BLaER1 treated with 17β-estradiol and CSF1 and Interleukin-3, amounts not matched to agents 10 nM and 100 nM (cell line): ENCODE results near the gene MMP25.

Source experiments
- H3K27ac ChIP-seq, 11 experiments: shearing (Covaris generic); formaldehyde crosslinking; 2 replicates each; pipeline ENCODE4 v1.8.1; 2022
- H3K27me3 ChIP-seq, 11 experiments: shearing (Covaris generic); formaldehyde crosslinking; 2 replicates each; pipeline ENCODE4 v1.8.1; 2022
- H3K36me3 ChIP-seq, 11 experiments: shearing (Covaris generic); formaldehyde crosslinking; 2 replicates each; pipeline ENCODE4 v1.8.1; 2022
- H3K4me1 ChIP-seq, 10 experiments: shearing (Covaris generic); formaldehyde crosslinking; 2 replicates each; pipeline ENCODE4 v1.8.1; 2022
- H3K4me2 ChIP-seq, 11 experiments: shearing (Covaris generic); formaldehyde crosslinking; 2 replicates each; pipeline ENCODE4 v1.8.1; 2022
- H3K4me3 ChIP-seq, 10 experiments: shearing (Covaris generic); formaldehyde crosslinking; 2 replicates each; pipeline ENCODE4 v1.8.1; 2022
- H3K9ac ChIP-seq, 11 experiments: shearing (Covaris generic); formaldehyde crosslinking; 2 replicates each; pipeline ENCODE4 v1.8.1; 2022
- H3K9me3 ChIP-seq, 11 experiments: shearing (Covaris generic); formaldehyde crosslinking; replicated peaks in 1 of 11; 2 replicates each; pipeline ENCODE4 v1.8.1; 2022
- H4K20me1 ChIP-seq, 11 experiments: shearing (Covaris generic); formaldehyde crosslinking; 2 replicates each; pipeline ENCODE4 v1.8.1; 2022
- Cebpa-rat ChIP-seq, 11 experiments: shearing (Covaris generic); IDR thresholded peaks; 2 replicates each; pipeline ENCODE4 v1.8.1; 2022

MMP25 gene

DNA sequence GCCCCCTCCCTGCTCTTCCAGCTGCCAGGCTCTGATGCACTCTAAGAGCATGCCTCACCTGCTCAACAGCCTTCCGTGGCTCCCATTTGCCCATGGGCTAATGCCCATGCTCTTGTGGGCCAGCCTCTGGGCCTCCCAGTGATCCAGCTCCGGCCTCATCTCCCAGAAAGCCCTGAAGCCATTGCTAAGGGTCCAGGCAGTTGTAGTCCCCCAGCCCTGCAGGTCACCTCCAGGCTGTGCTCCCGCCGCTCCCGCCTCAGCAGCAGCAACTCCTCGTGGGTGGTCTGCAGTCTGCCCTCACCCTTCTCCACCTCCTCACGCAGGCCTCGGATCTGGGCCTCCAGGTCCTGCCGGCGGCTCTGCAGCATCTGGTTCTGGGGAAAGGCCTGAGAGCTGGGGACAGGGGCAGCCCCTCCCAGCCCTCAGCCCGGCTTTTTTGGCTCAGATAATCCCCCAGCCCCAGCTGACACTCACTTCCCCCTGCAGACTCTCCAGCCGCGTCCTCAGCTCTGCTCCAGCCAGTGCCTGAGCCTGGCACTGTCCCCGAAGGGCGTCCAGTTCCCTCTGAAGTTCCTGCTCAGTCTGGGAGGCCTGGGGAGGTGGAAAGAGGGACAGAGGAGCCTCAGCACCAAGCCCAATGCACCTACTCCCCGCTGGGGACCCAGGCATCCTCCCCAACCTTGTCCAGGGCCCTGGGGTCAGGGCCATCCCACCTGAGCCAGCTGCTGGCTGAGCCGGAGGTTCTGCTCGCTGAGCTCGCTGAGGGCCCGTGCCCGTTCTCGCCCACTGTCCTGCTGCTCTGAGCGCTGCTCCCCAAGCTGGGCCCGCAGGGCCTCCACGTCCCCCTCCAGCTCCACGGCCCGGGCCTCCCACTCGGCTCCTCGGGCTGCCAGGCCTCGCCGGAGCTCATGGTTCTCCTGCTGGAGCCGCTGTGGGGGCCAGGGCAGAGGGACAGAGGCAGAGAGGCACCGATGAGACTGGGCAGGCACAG lies 15.8 kb upstream of the MMP25 start:
- H3K27ac ChIP-seq: no peak overlapping the region
- no peaks in the 10 kb centered on the region for H3K9me3 ChIP-seq
- peaks cover 19 to 24% (median 21%) of the 10 kb centered on the region in 11 experiments for H3K36me3 ChIP-seq
- no peak for TF ChIP-seq Cebpa-rat (IDR thresholded peaks at IDR 0.05)
- H3K27me3 ChIP-seq: peaks cover 73 to 78% (median 73%) of the 10 kb centered on the region in 11 experiments
- no peak overlapping the region for H3K9ac ChIP-seq
- peaks cover 0 to 80% (median 59%) of the 10 kb centered on the region in 11 experiments; a peak in 20 of 22 replicates for H4K20me1 ChIP-seq
- peaks cover 22 to 44% (median 35%) of the 10 kb centered on the region in 10 experiments for H3K4me1 ChIP-seq
- H3K4me2 ChIP-seq: peak overlapping the region in 7 of 11 experiments; percentile 57 to 87 (median 79); a peak in 7 of 22 replicates
- peak overlapping the region in 2 of 10 experiments; percentile 29 to 46; a peak in 1 of 20 replicates for H3K4me3 ChIP-seq

DNA sequence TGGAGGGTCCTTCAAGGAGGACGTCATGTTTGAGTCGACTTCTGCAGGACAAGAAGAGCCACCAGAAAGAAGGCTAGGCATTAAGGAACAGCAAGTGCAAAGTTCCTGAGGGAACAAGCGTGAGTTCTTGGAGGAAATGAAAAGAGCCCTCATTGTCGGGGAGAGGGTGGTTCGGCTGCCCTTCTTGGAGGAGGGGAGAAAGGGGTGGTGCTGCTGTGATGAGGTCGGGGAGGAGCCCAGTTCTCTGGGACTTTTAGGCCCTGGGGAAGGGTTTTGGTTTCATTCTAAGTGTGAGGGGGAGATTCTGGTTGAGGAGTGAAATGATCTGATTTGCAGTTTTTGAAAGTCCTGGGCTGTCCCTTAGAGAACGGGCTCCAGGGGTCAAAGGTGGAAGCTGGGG lies 13.7 kb upstream of the MMP25 start:
- Histone ChIP-seq H3K4me2 (no peak overlapping the region), H3K9ac (no peak overlapping the region), H4K20me1 (peaks cover 0 to 78% (median 44%) of the 10 kb centered on the region in 11 experiments; a peak in 19 of 22 replicates), H3K36me3 (peaks cover 0 to 3% (median 0%) of the 10 kb centered on the region in 11 experiments; a peak in 4 of 22 replicates), H3K4me1 (peaks cover 26 to 44% (median 37%) of the 10 kb centered on the region in 10 experiments), H3K9me3 (no peaks in the 10 kb centered on the region), H3K27me3 (peaks cover 94 to 99% (median 94%) of the 10 kb centered on the region in 11 experiments), H3K27ac (no peak overlapping the region), H3K4me3 (no peak overlapping the region)
- no peak for TF ChIP-seq Cebpa-rat (IDR thresholded peaks at IDR 0.05)

DNA sequence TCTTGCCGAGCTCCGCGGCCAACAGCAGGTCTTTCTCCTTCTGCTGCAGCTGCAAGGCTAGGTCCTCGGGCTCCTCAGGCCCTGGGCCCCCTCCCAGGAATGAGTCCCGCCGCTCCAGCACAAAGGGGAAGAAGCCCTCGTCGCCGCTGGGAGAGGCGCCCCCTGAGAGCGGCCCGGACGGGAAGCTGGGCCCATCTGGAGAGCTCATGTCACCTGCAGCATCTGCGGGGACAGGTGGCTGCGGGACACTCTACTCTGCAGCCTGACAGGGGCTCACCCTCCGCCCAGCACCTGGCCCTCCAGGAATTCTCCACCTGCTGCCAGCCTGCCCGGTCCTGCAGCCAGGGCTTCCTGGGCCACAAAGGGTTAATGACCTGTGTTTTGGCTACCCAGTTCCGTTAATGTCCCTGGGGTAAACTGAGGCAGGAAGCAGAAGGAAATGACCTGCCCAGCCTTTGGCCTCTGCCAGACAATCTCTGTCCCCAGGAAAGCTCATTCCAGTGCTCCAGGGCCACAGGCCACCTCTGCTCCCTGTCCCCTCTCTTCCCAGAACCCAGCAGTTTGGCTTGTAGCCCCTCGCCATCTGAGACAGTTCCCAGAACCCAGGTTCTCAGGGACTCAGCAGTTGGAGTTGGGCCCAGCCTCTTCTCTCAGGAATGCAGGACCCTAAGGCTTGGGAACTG lies 10.9 kb upstream of the MMP25 start:
- TF ChIP-seq Cebpa-rat (IDR thresholded peaks at IDR 0.05): no peak
- no peaks in the 10 kb centered on the region for H3K9me3 ChIP-seq
- H3K9ac ChIP-seq: no peak overlapping the region
- H3K4me3 ChIP-seq: peak overlapping the region in 3 of 10 experiments; percentile 9 to 33 (median 13); a peak in 1 of 20 replicates
- peaks cover 10 to 21% (median 13%) of the 10 kb centered on the region in 10 experiments; a peak in 17 of 20 replicates for H3K4me1 ChIP-seq
- peaks cover 99 to 100% (median 100%) of the 10 kb centered on the region in 11 experiments for H3K27me3 ChIP-seq
- peak overlapping the region; percentile 7 to 87 (median 62); a peak in 9 of 22 replicates for H3K4me2 ChIP-seq
- no peaks in the 10 kb centered on the region for H3K36me3 ChIP-seq
- H4K20me1 ChIP-seq: peaks cover 0 to 56% (median 18%) of the 10 kb centered on the region in 11 experiments; a peak in 16 of 22 replicates
- H3K27ac ChIP-seq: no peak overlapping the region

DNA sequence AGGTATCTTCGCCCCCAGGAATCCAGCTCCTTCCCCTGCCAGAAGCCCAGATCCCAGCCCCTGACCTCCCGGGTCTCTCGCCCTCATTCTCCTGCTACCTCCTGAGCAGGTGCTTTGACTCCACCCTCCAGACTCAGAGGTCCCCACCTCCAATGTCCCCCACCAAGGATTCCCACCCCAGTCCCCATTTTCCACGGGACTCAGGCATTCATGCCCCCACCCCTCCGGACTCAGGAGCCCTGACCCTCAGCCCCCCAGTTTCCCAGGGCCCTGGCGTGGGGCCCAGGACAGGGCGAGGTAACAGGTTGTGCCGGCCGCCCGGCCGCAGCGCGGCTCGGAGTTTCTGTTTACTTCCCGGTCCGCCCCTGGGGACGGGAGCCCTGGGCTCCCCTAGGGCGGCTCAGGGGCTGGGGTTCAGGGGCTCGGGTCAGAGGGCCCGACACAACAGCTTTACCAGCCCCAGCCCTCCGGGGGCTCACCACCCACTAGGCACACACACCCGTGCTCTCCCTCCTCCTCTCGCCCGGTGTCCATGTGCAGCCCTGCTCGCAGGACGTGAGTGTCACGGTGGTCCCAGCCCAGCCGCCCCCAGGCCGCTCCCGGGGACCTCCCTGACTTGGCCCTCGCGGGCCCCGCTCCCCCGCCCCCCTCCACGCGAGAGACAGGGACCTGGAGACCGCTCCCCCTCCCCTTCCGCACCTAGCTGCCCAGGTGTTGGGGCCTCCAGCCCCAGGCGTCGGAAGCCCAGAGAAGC lies 10.2 kb upstream of the MMP25 start:
- Histone ChIP-seq H3K4me2 (peak overlapping the region; percentile 46 to 87 (median 62); a peak in 20 of 22 replicates), H3K27ac (no peak overlapping the region), H3K36me3 (no peaks in the 10 kb centered on the region), H3K4me3 (peak overlapping the region in 8 of 10 experiments; percentile 9 to 51 (median 36); a peak in 8 of 20 replicates), H4K20me1 (peaks cover 0 to 49% (median 11%) of the 10 kb centered on the region in 11 experiments; a peak in 14 of 22 replicates), H3K4me1 (peaks cover 10 to 21% (median 13%) of the 10 kb centered on the region in 10 experiments; a peak in 17 of 20 replicates), H3K9me3 (no peaks in the 10 kb centered on the region), H3K9ac (peak overlapping the region in 3 of 11 experiments; percentile 2 to 57 (median 41); a peak in 1 of 22 replicates), H3K27me3 (peaks cover 96 to 100% (median 100%) of the 10 kb centered on the region in 11 experiments)
- TF ChIP-seq Cebpa-rat (IDR thresholded peaks at IDR 0.05): no peak

DNA sequence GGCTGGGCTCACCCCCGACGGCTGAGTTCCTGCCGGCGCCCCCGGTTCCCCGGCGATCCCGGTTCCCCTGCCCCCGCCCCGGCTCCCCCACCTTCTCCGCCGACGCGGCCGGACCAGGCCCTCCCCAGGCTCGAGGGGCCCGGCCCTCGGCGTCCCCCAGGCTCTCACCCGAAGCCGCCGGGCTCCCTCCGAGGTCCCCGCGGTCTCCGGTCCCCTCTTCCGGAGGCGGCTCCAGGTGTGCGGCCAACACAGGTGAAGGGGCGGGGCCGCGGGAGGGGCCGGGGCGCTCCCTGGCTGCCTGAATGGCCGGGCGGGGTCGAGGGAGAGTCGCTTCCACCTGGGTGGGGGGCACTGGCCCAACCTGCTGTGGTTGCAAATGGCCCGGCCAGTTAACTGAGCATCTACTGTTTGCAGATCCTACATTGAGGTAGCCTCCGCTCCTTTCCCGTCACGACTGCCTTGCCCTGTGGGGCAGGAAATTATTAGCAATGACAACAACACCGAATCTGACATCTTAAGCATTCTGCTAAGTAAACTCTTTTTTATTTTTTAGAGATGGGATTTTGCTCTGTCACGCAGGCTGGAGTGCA lies 9.5 kb upstream of the MMP25 start, which contains the start of gene BICDL2:
TSS of gene BICDL2 (minus strand) at position 219 of the 590 bp plus-strand sequence. CDS start 1,448 bp downstream, outside the sequence.
- no peaks in the 10 kb centered on the region for H3K9me3 ChIP-seq
- H3K4me3 ChIP-seq: peak within 1 kb of the TSS in 8 of 10 experiments; percentile 9 to 51 (median 36); a peak in 8 of 20 replicates
- no peak for TF ChIP-seq Cebpa-rat (IDR thresholded peaks at IDR 0.05)
- H3K9ac ChIP-seq: peak within 1 kb of the TSS in 3 of 11 experiments; percentile 2 to 57 (median 41); a peak in 1 of 22 replicates
- H3K27me3 ChIP-seq: peaks cover 94 to 100% (median 100%) of the 10 kb centered on the region in 11 experiments
- H3K36me3 ChIP-seq: no peaks in the 10 kb centered on the region
- H3K4me2 ChIP-seq: peak within 1 kb of the TSS; percentile 46 to 87 (median 62); a peak in 20 of 22 replicates
- peaks cover 10 to 21% (median 13%) of the 10 kb centered on the region in 10 experiments; a peak in 17 of 20 replicates for H3K4me1 ChIP-seq
- H4K20me1 ChIP-seq: peaks cover 0 to 44% (median 7%) of the 10 kb centered on the region in 11 experiments; a peak in 11 of 22 replicates
- H3K27ac ChIP-seq: no peak within 1 kb of the TSS

DNA sequence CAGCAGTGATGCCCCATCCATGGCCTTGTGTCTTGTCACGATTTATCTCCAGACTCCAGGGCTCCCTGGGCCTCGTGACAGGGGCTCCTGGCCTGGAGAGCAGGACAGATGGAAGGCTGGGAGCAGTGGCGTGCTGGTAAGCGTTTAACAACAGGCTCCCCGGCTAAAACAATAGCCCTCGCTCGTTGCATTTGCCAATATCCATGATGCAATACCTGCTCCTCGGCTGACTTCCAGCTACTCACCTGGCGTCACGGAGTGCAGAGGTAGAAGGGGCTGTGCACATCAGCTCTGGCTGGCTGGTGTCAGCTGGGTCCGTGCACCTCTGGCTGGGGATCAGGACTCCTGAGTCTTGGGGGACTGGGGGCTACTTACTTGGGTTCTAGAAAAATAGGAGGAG lies 8.1 kb upstream of the MMP25 start:
- H3K9ac ChIP-seq: no peak overlapping the region
- peaks cover 10 to 28% (median 13%) of the 10 kb centered on the region in 10 experiments; a peak in 18 of 20 replicates for H3K4me1 ChIP-seq
- no peaks in the 10 kb centered on the region for H3K9me3 ChIP-seq
- H4K20me1 ChIP-seq: peaks cover 0 to 39% (median 7%) of the 10 kb centered on the region in 11 experiments; a peak in 11 of 22 replicates
- H3K27me3 ChIP-seq: peaks cover 93 to 100% (median 100%) of the 10 kb centered on the region in 11 experiments
- H3K4me2 ChIP-seq: no peak overlapping the region
- no peak overlapping the region for H3K4me3 ChIP-seq
- peak in 3 of 11 experiments; percentile 31 to 46 (median 37); a peak in 3 of 22 replicates for TF ChIP-seq Cebpa-rat (IDR thresholded peaks at IDR 0.05)
- no peaks in the 10 kb centered on the region for H3K36me3 ChIP-seq
- no peak overlapping the region for H3K27ac ChIP-seq

- no peak for TF ChIP-seq Cebpa-rat (IDR thresholded peaks at IDR 0.05)
- H3K9me3 ChIP-seq: no peaks in the 10 kb centered on the region
- peaks cover 10 to 26% (median 13%) of the 10 kb centered on the region in 10 experiments; a peak in 18 of 20 replicates for H3K4me1 ChIP-seq
- H3K36me3 ChIP-seq: no peaks in the 10 kb centered on the region
- no peak overlapping the region for H3K27ac ChIP-seq
- no peak overlapping the region for H3K9ac ChIP-seq
- H3K4me3 ChIP-seq: no peak overlapping the region
- H3K27me3 ChIP-seq: peaks cover 93 to 100% (median 100%) of the 10 kb centered on the region in 11 experiments
- H4K20me1 ChIP-seq: peaks cover 0 to 32% (median 7%) of the 10 kb centered on the region in 11 experiments; a peak in 11 of 22 replicates
- H3K4me2 ChIP-seq: no peak overlapping the region
Observed at GRCh38 chr16:3038896-3039295, 7.5 kb upstream of the MMP25 start.
